ENCODE data around the gene KCND3.

Gene KCND3

GRCh38 chr1:111850109-111850508 is 139.4 kb downstream of the KCND3 start:
- TF ChIP-seq, protein P1, sequence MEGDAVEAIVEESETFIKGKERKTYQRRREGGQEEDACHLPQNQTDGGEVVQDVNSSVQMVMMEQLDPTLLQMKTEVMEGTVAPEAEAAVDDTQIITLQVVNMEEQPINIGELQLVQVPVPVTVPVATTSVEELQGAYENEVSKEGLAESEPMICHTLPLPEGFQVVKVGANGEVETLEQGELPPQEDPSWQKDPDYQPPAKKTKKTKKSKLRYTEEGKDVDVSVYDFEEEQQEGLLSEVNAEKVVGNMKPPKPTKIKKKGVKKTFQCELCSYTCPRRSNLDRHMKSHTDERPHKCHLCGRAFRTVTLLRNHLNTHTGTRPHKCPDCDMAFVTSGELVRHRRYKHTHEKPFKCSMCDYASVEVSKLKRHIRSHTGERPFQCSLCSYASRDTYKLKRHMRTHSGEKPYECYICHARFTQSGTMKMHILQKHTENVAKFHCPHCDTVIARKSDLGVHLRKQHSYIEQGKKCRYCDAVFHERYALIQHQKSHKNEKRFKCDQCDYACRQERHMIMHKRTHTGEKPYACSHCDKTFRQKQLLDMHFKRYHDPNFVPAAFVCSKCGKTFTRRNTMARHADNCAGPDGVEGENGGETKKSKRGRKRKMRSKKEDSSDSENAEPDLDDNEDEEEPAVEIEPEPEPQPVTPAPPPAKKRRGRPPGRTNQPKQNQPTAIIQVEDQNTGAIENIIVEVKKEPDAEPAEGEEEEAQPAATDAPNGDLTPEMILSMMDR (IDR thresholded peaks at IDR 0.05; ENCODE audit: low read length, missing control alignments): no peak
- H3K4me3 ChIP-seq (replicated peaks; ENCODE audit: low read depth, low read length): no peak overlapping the region
- DNase-seq (ENCODE audit: low read depth): no peak

- no peak for DNase-seq (ENCODE audit: low read depth)
- TF ChIP-seq, protein P1 (IDR thresholded peaks at IDR 0.05; ENCODE audit: low read length, missing control alignments): no peak
These were observed 140.5 kb downstream of the KCND3 start for GRCh38 chr1:111848852-111849545.

DNA sequence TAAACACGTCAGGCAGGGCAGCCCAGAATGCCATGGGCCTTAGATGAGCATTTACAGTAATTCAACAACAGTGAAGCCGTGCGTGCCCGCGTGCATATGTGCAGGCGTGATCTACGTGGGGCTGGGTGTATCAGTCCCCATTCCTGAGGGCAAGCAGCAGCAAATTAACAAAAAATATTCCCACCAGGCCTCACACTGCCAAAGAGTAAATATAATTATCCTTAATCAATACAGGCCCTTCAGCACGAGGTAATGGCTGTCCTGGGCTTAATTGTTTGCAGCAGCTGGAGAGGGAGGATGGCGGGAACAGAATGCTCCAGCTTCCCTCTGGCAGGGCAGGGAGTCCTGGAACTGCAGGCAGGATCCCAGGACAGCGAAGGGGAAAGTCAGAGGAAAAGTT is 142.0 kb downstream of the KCND3 start:
- TF ChIP-seq, protein P1 (IDR thresholded peaks at IDR 0.05; ENCODE audit: low read length, missing control alignments): no peak
- no peak overlapping the region for H3K4me3 ChIP-seq (replicated peaks; ENCODE audit: low read depth, low read length)
- no peak for DNase-seq (ENCODE audit: low read depth)

More at GRCh38 chr1:111848852-111849545, 140.5 kb downstream of the KCND3 start:
- H3K4me3 ChIP-seq (replicated peaks; ENCODE audit: low read depth, low read length): no peak overlapping the region

GRCh38 chr1:111846842-111847241 is 142.6 kb downstream of the KCND3 start:
- TF ChIP-seq, protein P1 (IDR thresholded peaks at IDR 0.05; ENCODE audit: low read length, missing control alignments): no peak
- DNase-seq (ENCODE audit: low read depth): no peak

GRCh38 chr1:111843177-111843576 is 146.3 kb downstream of the KCND3 start:
- no peak overlapping the region for H3K4me3 ChIP-seq (replicated peaks; ENCODE audit: low read depth, low read length)
- TF ChIP-seq, protein P1 (IDR thresholded peaks at IDR 0.05; ENCODE audit: low read length, missing control alignments): no peak
- no peak for DNase-seq (ENCODE audit: low read depth)

More at GRCh38 chr1:111846842-111847241, 142.6 kb downstream of the KCND3 start:
- no peak overlapping the region for H3K4me3 ChIP-seq (replicated peaks; ENCODE audit: low read depth, low read length)

- no peak for DNase-seq (ENCODE audit: low read depth)
- TF ChIP-seq, protein P1 (IDR thresholded peaks at IDR 0.05; ENCODE audit: low read length, missing control alignments): no peak
- no peak overlapping the region for H3K4me3 ChIP-seq (replicated peaks; ENCODE audit: low read depth, low read length)
These were observed 147.1 kb downstream of the KCND3 start for GRCh38 chr1:111842411-111842810.

- DNase-seq (ENCODE audit: low read depth): no peak
- H3K4me3 ChIP-seq (replicated peaks; ENCODE audit: low read depth, low read length): no peak overlapping the region
- TF ChIP-seq, protein P1 (IDR thresholded peaks at IDR 0.05; ENCODE audit: low read length, missing control alignments): no peak
These were observed 147.7 kb downstream of the KCND3 start for GRCh38 chr1:111841746-111842145.
